Activated CD4-positive, alpha-beta T cell treated with anti-CD3 and anti-CD28 coated beads, Interleukin-10, Interleukin-2, amounts not matched to agents 100 ng/mL and 50 ng/mL, durations not matched to agents 16 hours and 8 hours (primary cell): Measurements from ENCODE around the gene TSHZ2.

ENCODE experiments used
- DNase-seq: peaks from one replicate; pipeline ENCODE4 v3.0.0-alpha.2; 2020

The TSHZ2 gene

GRCh38 chr20:53260591-53260990, 288.4 kb downstream of the TSHZ2 start:
- no peak for DNase-seq

GRCh38 chr20:53262365-53262764, 290.2 kb downstream of the TSHZ2 start:
- no peak for DNase-seq

- no peak for DNase-seq
These were observed 291.6 kb downstream of the TSHZ2 start for GRCh38 chr20:53263554-53264438.

GRCh38 chr20:53264604-53265003, 292.4 kb downstream of the TSHZ2 start:
- DNase-seq: no peak

- no peak for DNase-seq
These were observed 293.2 kb downstream of the TSHZ2 start for GRCh38 chr20:53265304-53265875.

GRCh38 chr20:53269380-53269779, 297.2 kb downstream of the TSHZ2 start:
- DNase-seq: no peak

GRCh38 chr20:53270792-53271375, 298.7 kb downstream of the TSHZ2 start:
- DNase-seq: no peak

- no peak for DNase-seq
These were observed 302.2 kb downstream of the TSHZ2 start for GRCh38 chr20:53274365-53274764.

GRCh38 chr20:53274807-53275206, 302.6 kb downstream of the TSHZ2 start:
- DNase-seq: no peak

- DNase-seq: no peak
These were observed 304.0 kb downstream of the TSHZ2 start for GRCh38 chr20:53276143-53276542.

GRCh38 chr20:53278555-53278954, 306.4 kb downstream of the TSHZ2 start:
- DNase-seq: no peak

GRCh38 chr20:53279735-53280134, 307.6 kb downstream of the TSHZ2 start:
- DNase-seq: no peak

GRCh38 chr20:53281557-53282117, 309.5 kb downstream of the TSHZ2 start:
- no peak for DNase-seq

GRCh38 chr20:53282217-53282955, 310.2 kb downstream of the TSHZ2 start:
- DNase-seq: no peak

GRCh38 chr20:53283011-53283410, 310.9 kb downstream of the TSHZ2 start:
- DNase-seq: no peak

GRCh38 chr20:53283597-53283996, 311.4 kb downstream of the TSHZ2 start:
- no peak for DNase-seq

- no peak for DNase-seq
These were observed 312.1 kb downstream of the TSHZ2 start for GRCh38 chr20:53284256-53284655.

GRCh38 chr20:53284696-53285095, 312.5 kb downstream of the TSHZ2 start:
- no peak for DNase-seq

GRCh38 chr20:53287357-53288042, 315.3 kb downstream of the TSHZ2 start:
- DNase-seq: no peak

GRCh38 chr20:53291548-53291947, 319.4 kb downstream of the TSHZ2 start:
- DNase-seq: no peak

- DNase-seq: no peak
These were observed 320.2 kb downstream of the TSHZ2 start for GRCh38 chr20:53292347-53292746.

GRCh38 chr20:53294804-53295203, 322.6 kb downstream of the TSHZ2 start:
- no peak for DNase-seq
